Stimulated activated CD4-positive, alpha-beta T cell treated with anti-CD3 and anti-CD28 coated beads, Interleukin-1b, Interleukin-23, amount 100 ng/mL, for 4 hours (primary cell): Measurements from ENCODE around the gene CD79B.
"Not testable (repeated sequence)": the region's sequence is repeated elsewhere in the genome, so short reads cannot be mapped to it uniquely, and the experiment has no call there.

Experiments
- DNase-seq, 2 donors: peaks; one replicate each; pipeline ENCODE4 v3.0.0-alpha.2; 2020; ENCODE audit warnings: low read depth in 2 of 2

CD79B gene

DNA sequence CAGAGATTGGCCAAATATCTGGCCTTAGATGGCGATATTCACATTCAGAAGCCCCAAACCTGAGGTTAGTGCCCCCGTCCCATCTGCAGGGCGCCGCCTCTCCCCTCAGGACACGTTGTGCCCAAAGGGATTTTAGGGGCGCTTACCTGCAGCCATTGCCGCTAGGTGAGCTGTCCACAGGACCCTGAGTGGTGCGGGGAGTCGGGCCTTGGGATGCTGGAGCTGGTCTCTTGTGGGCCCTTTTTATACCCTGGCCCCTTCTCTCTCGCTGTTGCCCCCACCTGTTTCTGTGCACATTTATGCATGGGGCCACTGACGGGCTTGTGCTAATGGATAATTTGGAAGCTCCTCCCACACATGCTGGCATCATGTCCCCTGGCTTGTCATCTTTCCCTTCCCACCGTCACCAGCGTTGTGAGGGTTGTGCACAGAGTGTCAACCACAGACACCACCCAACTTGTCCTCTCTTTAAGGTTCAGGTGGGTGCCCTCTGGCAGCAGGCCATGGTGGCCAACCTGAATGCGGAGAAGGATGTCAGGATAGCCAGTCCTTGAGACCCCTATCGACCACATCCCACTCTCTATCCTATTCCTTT, 21.0 kb downstream of the CD79B start, which contains the start of gene CSHL1:
CSHL1 (minus strand) TSS at position 218 of the 595 bp plus-strand sequence; CDS start at position 156, 62 bp downstream.
- no peak for DNase-seq

DNA sequence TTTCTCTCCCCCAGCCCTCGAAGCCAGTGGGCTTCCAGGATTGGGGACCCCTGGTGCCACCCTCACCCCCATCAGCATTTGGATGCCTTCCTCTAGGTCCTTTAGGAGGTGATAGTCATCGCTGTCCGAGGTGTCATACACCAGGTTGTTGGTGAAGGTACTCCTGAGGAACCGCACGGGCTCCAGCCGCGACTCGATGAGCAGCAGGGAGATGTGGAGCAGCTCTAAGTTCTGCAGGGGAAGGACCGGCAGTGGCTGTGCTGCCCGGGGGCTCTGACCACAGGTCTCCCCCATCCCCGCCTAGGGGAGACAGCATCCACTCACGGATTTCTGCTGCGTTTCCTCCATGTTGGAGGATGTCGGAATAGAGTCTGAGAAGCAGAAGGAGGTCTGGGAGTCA, 22.0 kb downstream of the CD79B start:
- no peak for DNase-seq

DNA sequence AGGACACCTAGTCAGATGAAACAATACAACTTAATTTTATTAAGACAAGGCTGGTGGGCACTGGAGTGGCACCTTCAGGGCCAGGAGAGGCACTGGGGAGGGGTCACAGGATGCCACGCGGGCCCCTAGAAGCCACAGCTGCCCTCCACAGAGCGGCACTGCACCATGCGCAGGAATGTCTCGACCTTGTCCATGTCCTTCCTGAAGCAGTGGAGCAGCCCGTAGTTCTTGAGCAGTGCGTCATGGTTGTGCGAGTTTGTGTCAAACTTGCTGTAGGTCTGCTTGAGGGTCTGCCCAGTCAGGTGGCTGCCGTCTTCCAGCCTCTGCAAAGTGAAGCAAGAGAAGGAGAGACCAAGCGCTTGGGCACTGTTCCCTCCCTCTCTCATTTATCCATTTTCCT, 22.5 kb downstream of the CD79B start:
- not testable (repeated sequence) for DNase-seq

DNA sequence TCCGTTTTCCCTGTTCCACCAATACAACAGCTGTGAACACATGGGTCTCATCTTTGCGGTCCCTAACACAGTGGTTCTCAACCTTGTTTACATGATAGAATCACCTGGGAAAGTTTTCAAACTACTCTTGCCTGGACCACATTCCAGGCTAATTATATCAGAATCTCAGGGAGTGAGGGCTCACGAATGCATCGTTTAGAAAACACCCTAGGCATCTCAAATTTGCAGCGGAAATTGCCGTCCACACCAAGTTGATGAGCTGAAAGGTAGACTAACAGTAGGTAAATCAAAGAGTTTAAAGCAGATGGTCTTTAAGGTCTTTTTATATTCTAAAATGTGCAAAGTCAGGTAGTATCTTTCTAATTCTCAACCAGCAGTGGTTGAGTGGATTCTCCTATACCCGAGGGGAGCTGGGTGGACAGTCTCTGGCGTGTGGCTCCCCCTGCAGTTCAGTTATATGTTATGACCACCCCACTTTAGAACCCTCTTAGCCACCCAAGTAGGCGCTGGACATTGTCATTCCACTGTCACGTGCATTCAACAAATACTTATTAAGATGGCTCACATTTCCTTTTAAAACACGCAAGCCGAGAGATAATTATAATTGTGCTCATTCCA, 24.9 kb downstream of the CD79B start:
- not testable (repeated sequence) for DNase-seq

DNA sequence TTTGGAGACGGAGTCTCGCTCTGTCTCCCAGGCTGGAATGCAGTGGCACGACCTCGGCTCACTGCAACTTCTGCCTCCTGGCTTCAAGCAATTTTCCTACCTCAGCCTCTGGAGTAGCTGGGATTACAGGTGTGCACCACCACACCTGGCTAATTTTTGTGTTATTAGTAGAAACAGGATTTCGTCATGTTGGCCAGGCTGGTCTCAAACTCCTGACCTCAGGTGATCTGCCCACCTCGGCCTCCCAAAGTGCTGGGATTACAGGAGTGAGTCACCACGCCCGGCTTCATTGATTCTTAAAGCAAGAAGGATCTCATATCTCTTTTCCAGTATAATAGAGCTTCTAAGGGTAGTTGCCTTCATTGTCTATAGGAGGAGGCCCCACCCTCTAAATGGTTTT, 27.3 kb downstream of the CD79B start:
- DNase-seq, result not testable (repeated sequence)

DNA sequence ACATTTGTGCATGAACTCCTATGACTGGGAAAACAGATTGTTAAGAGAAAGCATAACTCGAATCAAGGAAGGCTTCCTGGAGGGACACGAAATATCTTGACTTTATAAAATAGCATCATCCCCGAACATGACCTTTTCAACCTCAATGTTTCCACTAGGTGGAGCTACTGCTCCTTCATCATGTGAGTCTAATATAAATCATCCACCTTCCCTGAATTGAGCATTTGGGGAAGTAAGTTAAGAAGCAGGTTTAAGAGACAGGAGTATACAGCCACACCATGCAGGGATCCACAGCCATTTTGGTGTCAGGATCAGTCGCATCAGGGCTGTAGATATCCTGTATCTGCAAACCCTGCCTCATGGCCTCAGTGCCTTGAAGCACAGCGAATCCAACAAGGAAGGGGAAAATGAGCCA, 28.3 kb downstream of the CD79B start:
- DNase-seq, result peak in 1 of 2 donors; percentile 25

DNA sequence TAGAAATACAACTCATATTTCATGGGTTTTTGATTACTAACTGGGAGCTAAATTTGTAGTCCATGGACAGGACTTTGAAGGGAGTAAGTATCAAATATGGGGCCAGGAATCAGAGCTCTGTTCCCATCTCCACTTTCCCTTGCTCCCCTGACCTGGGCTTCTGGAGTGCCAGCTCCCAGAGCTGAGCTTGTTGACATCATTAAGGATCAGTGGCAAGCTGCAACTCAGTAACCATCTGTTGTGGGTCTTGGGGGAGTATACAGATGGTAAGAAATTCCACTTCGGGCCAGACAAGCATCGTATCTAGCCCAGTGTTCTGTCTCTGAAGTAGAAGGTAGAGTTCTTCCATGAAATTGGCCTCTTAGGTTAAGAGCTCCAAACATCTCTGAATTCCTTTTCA, 30.2 kb downstream of the CD79B start:
- DNase-seq, result not testable (repeated sequence)

DNA sequence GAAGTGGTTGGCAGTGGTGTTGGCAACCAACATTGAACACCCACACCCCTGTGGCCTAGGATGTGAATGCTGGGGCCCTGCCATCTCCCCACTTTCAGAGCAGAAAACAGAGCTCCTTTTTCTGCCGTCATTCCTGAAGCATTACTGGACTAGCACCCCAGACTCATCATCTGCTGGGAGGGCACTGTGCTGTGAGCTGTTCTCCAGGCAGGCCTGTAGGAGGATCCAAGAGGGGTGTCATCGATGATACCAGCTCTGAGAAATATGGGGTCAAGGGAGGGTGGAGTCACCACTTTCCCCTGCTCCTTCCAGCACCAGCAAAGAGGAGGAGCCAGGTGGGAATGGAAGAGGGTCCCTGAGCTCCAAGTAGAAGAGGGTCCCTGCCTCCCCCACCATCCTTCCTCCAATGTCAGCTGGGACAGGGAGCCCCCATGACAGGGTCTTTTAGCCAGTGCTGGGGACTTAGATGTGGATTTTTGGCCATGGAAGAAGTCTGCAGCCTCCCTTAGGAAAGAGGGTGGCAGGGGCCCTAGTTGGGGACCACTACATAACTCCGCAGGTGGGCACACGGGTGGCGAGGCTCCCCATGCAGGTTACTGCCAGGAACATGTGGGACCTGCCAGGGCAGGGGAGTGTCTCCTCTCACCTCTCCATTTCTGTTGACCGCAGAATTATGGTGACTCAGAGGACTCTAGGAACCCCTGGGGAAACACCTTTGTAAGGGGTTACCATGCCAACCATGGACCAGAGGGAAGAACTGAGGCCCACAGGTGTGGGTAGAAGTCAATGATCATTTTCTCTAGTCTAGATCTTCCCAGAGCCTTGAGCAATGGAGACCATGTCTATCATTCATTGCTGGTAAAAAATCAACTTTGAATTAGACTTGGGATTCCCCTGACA, 33.0 kb downstream of the CD79B start:
- DNase-seq, result peak in 1 of 2 donors; percentile 24

DNA sequence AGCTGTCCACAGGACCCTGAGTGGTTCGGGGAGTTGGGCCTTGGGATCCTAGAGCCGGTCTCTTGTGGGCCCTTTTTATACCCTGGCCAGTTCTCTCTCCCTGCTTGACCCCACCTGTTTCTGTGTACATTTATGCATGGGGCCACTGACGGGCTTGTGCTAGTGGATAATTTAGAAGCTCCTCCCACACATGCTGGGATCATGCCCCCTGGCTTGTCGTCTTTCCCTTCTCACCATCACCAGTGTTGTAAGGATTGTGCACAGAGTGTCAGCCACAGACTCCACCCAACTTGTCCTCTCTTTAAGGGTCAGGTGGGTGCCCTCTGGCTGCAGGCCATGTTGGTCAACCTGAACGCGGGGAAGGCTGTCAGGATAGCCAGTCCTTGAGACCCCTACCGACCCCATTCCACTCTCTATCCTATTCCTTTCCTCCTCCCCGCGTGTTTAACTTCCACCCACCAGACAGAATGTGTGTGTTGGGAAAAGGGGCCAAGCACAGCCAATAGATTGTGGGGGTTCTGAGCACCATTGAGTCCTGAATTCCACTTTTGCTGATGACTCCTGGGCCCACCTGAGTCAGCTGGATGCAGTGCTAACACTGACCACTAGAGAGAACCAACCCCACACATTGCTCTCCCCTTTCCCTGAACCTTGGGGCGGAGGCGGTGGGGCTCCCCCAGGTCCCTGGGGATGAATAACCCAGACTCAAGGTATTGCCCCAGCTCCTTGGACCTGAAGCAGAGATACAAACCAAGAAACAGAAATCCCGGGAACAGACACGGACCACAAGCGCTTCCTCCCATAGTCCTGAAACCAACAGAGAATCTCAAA, 35.4 kb downstream of the CD79B start, which contains the start of gene CSH1:
CSH1 (minus strand) TSS at position 51 of the 831 bp plus-strand sequence. CDS start 63 bp downstream, outside the sequence.
- not testable (repeated sequence) for DNase-seq

DNA sequence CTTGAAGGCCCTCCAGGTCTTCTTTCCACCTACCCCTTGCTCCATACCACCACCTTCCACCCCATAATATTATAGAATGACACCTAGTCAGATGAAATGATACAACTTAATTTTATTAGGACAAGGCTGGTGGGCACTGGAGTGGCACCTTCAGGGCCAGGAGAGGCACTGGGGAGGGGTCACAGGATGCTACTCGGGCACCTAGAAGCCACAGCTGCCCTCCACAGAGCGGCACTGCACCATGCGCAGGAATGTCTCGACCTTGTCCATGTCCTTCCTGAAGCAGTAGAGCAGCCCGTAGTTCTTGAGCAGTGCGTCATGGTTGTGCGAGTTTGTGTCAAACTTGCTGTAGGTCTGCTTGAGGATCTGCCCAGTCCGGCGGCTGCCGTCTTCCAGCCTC, 37.3 kb downstream of the CD79B start:
- DNase-seq, result not testable (repeated sequence)

DNA sequence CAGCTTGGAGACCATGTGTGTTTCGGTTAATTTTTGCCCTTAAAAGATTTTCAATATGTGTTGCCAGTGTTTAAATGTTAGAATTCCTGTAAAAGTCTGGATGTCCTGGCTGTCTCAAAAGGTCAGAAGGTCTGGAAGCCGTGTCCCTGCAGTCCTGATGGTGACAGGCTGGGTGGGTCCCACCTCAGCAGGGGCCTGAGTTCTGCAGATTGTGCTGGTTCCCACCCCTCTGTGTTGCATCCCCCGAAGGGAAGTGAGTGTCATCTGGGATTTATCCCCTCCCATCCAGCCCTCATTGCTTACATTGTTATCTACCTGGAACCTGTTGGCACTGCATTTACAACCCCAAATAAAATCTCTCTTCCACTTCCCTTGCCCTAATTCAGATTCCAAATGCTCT, 38.1 kb downstream of the CD79B start:
- not testable (repeated sequence) for DNase-seq

DNA sequence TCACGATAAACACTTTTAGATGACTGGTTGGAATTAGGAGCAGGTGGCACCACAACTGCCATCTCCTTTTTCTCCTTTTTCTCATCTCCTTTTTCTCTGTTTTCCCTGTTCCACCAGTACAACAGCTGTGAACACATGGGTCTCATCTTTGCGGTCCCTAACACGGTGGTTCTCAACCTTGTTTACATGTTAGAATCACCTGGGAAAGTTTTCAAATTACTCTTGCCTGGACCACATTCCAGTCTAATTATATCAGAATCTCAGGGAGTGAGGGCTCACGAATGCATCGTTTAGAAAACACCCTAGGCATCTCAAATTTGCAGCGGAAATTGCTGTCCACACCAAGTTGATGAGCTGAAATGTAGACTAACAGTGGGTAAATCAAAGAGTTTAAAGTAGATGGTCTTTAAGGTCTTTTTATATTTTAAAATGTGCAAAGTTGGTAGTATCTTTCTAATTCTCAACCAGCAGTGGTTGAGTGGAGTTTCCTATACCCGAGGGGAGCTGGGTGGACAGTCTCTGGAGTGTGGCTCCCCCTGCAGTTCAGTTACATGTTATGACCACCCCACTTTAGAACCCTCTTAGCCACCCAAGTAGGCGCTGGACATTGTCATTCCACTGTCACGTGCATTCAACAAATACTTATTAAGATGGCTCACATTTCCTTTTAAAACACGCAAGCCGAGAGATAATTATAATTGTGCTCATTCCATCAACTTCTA, 39.7 kb downstream of the CD79B start:
- not testable (repeated sequence) for DNase-seq

DNA sequence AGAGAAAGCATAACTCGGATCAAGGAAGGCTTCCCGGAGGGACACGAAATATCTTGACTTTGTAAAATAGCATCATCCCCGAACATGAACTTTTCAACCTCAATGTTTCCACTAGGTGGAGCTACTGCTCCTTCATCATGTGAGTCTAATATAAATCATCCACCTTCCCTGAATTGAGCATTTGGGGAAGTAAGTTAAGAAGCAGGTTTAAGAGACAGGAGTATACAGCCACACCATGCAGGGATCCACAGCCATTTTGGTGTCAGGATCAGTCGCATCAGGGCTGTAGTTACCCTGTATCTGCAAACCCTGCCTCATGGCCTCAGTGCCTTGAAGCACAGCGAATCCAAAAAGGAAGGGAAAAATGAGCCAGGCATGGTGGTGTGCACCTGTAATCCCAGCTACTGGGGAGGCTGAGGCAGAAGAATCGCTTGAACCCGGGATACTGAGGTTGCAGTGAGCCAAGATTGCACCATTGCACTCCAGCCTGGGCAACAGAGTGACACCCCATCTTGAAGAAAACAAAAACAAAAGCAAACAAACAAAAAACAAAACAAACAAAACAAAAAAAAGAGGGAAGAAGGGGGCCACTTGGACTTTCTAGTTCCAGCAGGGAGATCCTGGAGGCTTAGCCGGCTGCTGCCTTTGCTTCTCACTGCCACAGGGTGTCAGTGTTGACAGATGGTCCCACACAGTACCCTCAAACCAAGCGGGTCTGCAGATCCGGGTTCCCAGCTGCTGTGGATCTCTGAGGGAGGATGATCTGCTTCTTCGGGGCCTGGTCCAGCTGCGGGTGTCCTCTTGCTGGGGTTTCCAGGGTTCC, 42.9 kb downstream of the CD79B start:
- DNase-seq, result peak in 1 of 2 donors; percentile 10

DNA sequence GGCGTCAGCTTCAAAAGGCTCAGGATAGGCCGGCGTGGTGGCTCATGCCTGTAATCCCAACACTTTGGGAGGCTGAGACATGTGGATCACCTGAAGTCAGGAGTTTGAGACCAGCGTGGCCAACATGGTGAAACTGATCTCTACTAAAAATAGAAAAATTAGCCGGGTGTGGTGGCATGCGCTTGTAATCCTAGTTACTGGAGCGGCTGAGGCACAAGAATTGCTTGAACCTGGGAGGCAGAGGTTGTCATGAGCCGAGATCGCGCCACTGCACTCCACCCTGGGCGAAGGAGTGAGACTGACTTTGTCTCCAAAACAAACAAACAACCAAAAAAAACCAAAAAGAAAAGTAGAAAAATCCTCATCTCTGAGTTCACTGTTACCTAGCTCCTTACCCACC, 47.0 kb downstream of the CD79B start:
- not testable (repeated sequence) for DNase-seq

DNA sequence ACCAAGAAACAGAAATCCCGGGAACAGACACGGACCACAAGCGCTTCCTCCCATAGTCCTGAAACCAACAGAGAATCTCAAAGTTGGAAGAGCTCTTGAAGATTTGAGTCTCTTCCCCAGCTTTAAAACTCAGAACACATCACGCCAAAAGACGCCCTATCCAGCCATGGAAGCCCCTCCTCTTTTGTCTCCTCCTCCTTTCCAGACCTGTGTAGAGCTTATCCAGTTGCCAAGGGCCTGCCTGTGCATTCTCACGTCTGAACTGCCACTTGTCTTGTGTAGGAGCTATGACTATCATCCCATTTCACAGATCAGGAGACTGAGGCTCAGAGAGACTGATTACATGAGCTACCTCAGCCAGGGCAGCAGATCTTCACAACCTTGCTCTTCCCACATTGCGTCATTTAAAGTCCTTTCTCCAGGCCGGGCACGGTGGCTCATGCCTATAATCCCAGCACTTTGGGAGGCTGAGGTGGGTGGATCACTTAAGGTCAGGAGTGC, 49.5 kb downstream of the CD79B start:
- not testable (repeated sequence) for DNase-seq

DNA sequence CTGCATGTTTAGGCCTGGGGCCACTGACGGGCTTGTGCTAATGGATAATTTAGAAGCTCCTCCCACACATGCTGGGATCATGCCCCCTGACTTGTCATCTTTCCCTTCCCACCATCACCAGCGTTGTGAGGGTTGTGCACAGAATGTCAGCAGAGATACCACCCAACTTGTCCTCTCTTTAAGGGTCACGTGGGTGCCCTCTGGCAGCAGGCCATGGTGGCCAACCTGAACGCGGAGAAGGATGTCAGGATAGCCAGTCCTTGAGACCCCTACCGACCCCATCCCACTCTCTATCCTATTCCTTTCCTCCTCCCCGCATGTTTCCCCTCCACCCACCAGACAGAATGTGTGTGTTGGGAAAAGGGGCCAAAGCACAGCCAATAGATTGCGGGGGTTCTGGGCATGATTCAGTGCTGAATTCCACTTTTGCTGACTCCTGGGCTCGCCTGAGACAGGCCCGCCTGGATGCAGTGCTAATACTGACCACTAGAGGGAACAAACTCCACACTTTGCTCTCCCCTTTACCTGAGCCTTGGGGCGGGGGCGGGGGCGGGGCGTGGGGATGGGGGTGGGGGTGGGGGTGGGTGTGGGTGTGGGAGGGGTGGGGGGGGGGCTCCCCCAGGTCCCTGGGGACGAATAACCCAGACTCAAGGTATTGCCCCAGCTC, 50.1 kb downstream of the CD79B start, which contains the start of gene GH2:
GH2 (minus strand) TSS at position 10 of the 667 bp plus-strand sequence. CDS start 143 bp downstream, outside the sequence.
- peak; percentile 37 to 56 for DNase-seq

DNA sequence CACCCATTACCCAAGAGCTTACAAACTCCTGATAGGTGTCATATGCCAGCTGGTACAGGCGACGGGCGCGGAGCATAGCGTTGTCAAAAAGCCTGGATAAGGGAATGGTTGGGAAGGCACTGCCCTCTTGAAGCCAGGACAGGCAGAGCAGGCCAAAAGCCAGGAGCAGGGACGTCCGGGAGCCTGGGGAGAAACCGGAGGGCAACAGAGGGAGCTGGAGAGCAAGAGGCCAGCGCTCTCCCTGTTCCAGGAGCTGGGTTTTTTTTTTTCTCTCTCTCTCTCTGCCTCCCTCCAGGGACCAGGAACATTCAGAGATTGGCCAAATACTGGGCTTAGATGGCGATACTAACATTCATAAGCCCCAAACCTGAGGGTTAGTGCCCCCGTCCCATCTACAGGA, 50.8 kb downstream of the CD79B start:
- DNase-seq, result not testable (repeated sequence)

DNA sequence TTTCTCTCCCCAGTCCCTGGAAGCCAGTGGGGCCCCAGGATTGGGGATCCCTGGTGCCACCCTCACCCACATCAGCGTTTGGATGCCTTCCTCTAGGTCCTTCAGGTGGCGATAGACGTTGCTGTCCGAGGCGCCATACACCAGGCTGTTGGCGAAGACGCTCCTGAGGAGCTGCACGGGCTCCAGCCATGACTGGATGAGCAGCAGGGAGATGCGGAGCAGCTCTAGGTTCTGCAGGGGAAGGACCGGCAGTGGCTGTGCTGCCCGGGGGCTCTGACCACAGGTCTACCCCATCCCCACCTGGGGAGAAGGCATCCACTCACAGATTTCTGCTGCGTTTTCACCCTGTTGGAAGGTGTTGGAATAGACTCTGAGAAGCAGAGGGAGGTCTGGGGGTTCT, 51.4 kb downstream of the CD79B start:
- DNase-seq, result no peak
